DMS114 treated with DMSO at 0.1 percent for 48 hours (cell line): Measurements from ENCODE around the gene TRMT11.
A peak's percentile ranks its signal among the peaks of the same experiment; 100 is the strongest.
"Not testable (repeated sequence)": the region's sequence is repeated elsewhere in the genome, so short reads cannot be mapped to it uniquely, and the experiment has no call there.

Experiments
- DNase-seq: peaks from one replicate; lab custom pipeline; 2025; ENCODE audit not compliant: unreplicated experiment; lab: John Stamatoyannopoulos, UW

TRMT11 gene

GRCh38 chr6:125956506-125957390 lies 29.6 kb upstream of the TRMT11 start, which contains the start of gene HINT3:
TSS of gene HINT3 (plus strand) at chr6:125956770. CDS start at chr6:125956978, 208 bp downstream.
- DNase-seq = peak; percentile 89

- no peak for DNase-seq
Observed at GRCh38 chr6:125957391-125957693, 29.0 kb upstream of the TRMT11 start.

DNA sequence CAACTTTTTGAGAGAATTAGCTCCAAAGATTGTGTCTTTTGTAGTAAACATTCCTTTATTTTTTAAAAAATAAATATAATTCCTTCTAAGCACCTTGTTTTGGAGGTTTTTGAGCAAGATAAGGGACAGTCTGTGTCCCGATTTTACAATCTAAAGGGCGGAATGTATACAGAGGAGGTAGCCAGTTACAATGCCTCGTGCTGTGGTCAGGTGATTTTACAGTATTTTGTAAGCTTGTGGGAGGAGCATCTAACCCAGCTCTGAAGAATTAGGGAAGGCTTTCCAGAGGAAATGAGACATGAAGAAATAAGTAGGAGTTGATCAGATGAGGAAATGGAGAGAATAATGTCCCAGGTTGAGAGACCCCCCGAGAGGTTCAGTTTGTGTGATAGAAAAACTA lies 28.5 kb upstream of the TRMT11 start:
- no peak for DNase-seq

DNA sequence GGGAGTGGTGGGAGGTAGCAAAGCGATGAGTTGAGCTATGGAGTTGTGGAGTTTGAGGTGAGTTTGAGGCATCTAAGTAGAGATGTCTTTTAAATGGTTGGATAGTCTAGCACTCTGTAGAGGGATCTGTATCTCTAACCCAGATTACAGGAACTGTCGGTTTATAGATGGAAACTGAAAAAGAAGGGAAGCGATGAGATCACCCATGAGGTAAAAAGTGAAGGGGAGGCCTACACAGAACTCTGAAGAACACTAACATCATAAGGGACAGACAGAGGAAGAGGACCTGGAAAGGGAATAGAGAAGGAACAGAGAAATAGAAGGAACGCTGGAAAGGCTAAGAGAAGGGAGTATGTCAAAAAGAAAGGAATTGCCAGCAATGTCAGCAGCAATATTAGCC lies 27.3 kb upstream of the TRMT11 start:
- no peak for DNase-seq

GRCh38 chr6:125961117-125961516 lies 25.2 kb upstream of the TRMT11 start:
- no peak for DNase-seq

GRCh38 chr6:125962900-125963497 lies 23.3 kb upstream of the TRMT11 start:
- DNase-seq = no peak

DNA sequence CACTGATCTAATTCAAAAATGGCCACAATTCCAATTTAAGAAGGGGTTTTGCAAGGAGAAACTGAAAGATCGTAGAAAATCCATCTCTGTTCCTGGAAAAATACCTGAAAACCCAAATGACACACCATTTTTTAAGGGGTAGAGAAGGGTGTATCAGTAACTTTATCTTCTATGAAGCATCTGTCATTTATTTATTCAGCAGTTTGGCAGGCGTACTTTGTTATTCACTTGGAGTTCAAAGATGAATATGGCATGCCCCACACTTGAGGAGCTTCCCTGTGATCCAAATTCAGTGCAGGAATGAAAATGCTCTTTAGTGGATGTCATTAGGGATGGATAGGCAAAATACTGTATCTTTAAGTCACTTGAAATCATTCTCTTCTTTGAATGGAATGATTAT lies 22.5 kb upstream of the TRMT11 start:
- DNase-seq = no peak

GRCh38 chr6:125966569-125966968 lies 19.8 kb upstream of the TRMT11 start:
- no peak for DNase-seq

- no peak for DNase-seq
Observed at GRCh38 chr6:125968493-125968892, 17.8 kb upstream of the TRMT11 start.

GRCh38 chr6:125970760-125971159 lies 15.6 kb upstream of the TRMT11 start:
- no peak for DNase-seq

- DNase-seq = not testable (repeated sequence)
Observed at GRCh38 chr6:125972478-125972877, 13.9 kb upstream of the TRMT11 start.

- DNase-seq = peak; percentile 27
Observed at GRCh38 chr6:125974214-125974866, 12.0 kb upstream of the TRMT11 start.

GRCh38 chr6:125979101-125979500 lies 7.2 kb upstream of the TRMT11 start:
- no peak for DNase-seq

DNA sequence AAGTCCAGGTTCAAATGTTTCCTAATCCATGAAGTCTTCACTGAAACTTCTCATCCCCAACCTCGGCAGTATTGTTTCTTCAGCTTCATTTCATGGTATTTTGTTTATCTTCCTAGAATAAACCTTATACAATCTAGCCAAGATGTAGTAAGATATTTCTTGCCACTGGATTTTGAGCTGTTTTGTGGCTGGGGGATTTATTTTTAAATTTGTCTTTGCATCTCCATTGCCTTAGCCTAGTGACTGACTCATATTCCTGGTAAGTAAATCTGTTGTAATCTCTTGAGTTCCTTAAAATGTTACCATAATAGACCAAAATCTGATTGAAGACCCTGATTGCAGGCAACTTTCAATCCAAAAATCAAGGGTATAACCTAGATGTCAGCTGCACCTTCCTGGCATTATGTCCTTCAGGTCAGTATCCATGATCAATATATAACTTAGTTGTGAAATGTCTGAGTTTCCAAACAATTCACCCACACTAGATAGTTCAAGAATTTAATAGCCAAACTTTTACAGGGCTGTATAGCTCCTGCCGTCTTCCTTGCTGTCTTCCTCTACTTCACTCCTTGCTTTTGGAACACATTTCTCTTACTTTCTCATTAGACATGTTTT lies 4.7 kb upstream of the TRMT11 start:
- no peak for DNase-seq

- DNase-seq = no peak
Observed at GRCh38 chr6:125983246-125983945, 2.9 kb upstream of the TRMT11 start.

GRCh38 chr6:125984311-125984710 lies 2.0 kb upstream of the TRMT11 start:
- DNase-seq = no peak

DNA sequence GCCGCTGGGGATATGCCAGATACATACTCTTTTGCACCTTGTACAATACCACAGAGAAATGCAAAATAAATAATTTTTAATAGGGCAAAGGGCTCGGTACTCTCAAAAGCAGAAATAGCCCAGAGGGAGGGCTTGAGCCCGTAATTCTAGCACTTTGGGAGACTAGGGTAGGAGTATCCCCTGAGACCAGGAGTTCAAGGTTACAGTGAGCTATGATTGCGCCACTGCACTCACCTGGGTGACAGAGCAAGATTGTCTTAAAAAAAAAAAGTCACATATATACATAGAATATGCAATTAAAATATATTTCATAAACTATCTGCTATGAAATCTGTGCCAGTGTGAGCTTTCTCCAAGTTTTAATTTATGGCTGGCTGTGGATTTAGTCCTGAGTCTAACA lies 818 bp upstream of the TRMT11 start:
- no peak for DNase-seq

DNA sequence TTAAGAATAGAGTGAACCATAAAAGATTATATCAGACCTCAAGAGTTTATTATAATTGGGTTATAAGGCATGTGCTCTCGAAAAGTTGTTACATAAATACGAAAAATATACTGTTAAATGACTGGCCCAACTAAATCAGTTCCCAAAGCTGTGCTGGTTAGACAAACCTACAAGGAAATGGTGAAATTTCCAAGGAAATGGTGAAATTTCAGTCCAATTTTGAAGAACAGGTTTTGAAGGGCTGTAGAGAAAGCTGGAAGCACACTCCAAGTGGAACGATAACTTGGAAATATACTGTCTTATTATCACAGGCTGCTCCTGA lies 400 bp upstream of the TRMT11 start:
- no peak for DNase-seq

DNA sequence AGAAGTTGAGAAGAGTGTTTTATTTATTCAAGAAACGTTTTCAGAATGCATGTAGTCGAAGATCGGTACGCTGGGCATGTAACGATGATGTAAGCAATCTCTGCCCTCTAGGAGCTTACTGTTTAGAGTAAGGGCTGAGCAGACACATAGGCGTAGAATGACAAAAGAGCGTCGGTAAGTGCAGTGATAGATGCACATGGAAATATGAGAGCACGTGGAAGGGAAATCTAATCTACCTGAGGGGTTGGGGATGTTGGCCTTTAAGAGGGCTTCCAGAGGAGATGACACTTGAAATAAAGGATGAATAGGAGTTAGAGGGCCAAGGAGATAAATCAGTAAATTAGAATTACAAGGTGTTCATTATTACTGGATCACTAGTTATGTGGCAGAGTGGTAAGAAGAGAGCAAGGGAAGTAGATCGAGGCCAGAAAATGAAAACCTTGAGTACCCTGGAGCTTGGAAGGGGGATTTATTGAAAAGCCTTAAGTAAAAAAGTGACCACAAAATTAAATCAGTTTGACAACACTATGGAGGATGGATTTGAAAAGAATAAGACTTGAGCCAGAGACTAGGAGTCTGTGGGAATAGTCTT lies 782 bp downstream of the TRMT11 start:
- DNase-seq = no peak

DNA sequence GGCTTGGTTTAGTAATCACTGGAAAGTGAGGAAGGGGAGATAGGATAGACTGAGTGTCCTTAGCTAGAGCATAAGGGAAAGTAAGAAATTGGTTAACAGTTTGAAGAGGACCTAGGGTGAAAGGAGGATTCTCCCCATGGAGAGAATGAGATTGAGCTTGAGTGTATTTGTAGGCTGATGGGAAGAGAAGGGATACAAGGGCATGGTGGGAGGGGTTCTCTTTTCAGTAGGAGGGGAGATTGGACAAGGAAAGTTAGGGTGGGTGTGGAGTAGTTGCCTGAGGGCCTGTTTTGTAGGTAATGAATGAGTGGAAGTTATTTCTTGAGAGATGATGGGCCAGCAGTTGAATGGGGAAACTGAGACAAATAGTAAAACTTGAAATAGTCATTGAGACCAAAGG lies 1.9 kb downstream of the TRMT11 start:
- DNase-seq = no peak

DNA sequence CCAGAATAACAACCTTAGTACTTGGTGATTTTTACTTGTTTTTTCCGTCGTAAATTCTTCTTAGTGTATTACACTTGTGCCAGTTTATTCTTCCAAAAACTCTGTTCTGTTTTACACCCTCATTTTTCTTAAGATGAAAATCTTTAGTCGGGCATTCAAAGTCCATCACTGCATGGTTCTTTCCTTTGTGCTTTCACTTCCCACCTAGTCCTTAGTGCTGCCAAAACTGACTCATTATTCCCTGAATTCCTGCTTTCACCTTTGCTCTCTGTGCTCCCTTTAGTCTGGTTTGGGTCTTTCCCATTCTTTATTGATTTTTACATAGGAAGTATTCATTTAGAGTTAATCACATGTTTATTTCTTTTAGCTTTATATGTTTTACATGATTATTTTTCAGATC lies 3.3 kb downstream of the TRMT11 start:
- no peak for DNase-seq
